HG02623 (cell line): Measurements from ENCODE around the gene RFLNA.
"Not testable (repeated sequence)": the region's sequence is repeated elsewhere in the genome, so short reads cannot be mapped to it uniquely, and the experiment has no call there.

Experiments
- ATAC-seq: cut with Tn5 transposase; IDR thresholded peaks from one replicate; pipeline ENCODE4 v1.9.1; 2021; ENCODE audit warnings: moderate library complexity; ENCODE audit not compliant: unreplicated experiment

The RFLNA gene

GRCh38 chr12:124281309-124281708 lies 13.6 kb upstream of the RFLNA start:
- ATAC-seq = no peak

DNA sequence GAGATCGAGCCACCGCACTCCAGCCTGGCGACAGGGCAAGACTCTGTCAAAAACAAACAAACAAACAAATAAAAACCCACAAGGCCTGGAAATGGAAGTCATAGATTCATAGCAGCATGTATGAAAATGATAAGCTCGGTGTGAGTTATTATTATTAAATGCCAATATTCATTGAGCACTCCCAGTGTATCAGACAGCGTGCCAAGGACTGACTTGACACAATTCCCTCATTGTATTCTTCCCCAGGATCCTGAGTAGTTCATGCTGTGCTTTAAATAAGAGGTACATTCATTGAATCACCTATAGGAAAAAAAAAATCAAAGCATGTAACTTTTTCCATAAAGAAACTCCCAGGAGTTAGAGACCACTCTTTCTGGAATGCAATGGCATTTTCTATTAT lies 12.6 kb upstream of the RFLNA start:
- ATAC-seq = no peak

DNA sequence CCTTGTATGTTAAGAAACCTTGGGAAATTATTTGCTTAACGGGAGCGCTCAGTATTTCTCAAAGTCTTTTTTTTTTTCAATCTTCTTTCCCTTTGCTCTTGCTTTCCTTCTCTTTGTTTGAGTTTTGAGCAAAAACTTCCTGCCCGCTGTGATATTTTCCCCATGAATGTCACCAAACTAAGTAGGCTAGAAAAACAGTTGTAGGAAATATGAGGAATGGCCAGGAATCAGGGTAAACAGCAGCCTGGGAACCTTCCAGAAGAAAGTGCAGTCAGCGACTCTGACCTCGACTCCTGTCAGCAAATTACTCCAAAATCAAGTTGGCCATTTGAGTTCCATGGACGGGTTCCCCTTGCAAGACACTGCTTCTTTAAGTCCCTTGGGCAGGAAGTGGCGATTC lies 11.6 kb upstream of the RFLNA start:
- no peak for ATAC-seq

- no peak for ATAC-seq
Measured at GRCh38 chr12:124284368-124284767, 10.5 kb upstream of the RFLNA start.

DNA sequence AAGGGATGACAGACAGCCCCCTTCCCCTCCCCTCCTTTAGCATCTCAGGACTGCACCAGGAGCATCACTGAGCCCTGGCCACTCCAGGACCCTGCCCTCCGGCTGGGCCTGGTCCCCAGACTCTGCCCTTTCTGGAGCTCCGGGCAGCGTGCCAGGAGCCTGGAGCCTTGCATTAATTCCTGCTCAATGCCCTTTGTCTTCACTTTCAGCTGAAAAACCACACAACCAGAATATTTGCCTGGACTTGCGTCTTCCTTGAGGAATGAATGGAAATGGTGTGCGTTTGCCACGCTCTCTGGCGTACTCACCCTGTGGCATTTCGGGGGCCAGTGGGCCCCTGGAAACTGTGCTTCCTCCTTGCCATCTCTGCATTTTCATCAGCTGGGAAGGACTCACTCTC lies 8.5 kb upstream of the RFLNA start:
- no peak for ATAC-seq

DNA sequence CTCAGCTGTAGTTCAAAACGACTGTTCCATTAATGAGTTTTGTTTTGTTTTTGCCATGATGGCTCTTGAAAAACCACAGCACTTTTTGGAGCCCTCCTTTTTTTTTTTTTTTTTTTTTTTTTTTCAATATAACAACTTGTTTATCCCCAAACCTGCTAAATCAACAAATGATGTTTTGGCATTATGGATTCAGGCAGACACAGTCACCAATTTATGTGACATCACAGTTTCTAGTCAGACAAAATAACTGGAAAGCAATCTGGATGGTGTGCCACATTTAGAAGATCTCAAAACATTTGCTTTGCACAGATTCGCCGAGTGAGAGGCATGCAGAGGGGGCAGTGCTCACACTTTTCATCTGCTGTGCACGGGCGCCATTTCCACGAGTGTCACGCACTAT lies 7.9 kb upstream of the RFLNA start:
- no peak for ATAC-seq

- no peak for ATAC-seq
Measured at GRCh38 chr12:124289634-124290600, 5.0 kb upstream of the RFLNA start.

GRCh38 chr12:124292385-124292784 lies 2.5 kb upstream of the RFLNA start:
- ATAC-seq = no peak

DNA sequence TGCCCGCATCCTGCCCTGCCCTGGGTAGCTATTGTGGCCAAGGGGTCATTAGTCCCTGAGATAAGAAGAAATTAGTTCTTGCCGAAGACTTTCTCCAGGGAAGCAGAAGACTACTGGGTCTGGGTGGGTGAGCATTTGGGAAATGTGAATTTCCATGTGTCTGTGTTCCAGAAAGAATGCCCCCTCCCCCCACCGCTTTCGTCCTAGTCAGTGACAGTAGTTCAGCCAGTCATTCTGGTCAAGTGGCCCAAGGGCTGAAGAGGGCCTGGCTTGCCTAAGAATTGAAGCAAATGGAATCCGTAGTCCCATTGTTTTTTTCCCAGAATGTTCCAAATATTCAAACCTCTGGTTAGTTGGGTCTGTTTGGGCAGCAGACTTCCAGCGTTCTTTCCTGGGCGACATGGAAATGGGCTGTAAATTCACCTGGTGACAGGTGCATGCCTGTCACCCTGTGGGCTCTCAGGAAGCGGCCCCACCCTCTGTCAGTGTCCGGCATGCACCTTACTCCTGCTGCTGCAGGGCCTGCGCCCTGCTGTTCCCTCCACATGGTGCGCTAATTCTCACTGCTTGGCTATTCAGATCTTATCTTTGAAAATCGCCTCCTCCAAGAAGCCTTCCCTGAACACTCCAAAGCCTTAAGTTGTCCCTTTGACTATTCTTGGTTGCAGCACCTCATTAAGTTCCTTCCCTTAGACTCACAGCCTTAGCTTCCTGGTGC lies 1.4 kb upstream of the RFLNA start:
- no peak for ATAC-seq

DNA sequence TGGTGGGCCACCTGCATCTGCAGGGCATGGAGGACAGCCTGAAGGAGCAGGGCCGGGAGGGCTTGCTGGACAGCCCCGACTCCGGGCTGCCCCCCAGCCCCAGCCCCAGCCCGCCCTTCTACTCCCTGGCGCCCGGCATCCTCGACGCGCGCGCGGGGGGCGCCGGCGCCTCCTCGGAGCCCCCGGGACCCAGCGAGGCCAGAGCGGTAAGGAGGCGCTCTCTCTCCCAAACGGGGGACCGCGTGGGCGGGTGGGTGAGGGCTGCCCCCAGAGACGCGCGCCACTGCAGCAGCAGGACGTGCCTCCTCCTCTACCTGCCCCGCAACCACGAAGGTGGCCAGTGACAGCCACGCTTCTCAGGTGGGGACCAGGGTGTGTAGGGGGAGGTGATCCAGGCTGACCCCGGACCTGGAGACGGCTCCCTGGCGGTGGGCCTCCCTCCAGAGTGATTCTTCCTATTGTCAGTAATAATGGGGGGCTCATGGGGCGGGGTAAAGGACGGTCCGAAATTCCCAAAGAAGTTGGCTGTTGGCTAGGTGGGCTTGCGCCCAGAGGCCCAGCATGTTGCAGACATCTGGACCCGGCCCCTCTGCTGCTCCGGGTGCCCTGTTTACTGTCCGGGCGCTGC lies 652 bp downstream of the RFLNA start:
- no peak for ATAC-seq

DNA sequence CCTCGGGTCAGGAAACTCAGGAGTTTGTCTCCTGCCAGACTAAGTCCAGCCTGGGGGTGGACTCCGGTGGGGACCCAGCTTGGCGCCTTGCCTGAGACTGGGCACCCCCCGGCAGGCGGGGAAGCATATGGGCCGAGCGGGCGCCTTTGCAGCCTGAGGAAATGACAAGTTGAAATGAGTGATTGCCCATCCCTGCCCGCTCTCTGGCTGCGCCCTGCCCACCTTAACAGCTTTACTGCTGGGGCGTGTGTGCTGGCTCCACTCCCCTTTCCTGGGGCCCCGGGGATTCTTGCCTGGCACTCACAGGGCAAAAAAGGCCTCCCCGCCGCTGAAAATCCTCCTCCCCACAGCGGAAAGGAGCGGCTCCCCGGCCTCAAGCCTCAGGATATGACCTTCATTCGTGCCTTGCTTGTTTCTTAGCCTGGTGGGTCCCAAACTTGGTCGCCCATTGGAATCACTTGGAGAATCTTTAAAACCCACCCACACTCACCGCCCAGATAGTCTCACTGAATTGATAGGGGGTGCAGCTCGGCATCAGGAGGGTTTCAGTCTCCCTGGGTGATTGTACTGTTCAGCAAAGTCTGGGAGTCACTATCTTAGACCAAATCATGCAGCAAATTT lies 1.5 kb downstream of the RFLNA start:
- ATAC-seq = no peak

DNA sequence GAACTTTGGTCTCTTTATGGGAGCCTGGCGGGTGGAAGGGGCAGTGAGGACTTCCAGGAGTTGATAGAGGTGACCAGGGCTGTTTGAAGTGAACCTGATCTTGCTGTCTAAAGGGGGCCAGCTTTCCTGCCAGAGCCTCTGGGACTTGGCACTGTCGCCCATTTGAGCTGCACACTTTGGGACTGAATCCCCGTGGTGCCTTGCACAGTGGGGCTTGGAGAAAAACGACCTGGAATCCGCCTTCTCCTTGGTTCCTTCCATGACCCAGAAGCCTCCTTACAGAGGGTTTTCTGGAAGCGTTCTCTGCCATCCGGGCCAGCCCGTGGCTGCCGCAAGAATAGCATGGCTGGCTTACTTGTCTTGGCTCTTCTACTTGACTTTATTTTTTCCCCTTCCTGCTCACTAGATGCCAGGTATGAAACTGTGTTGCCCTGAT lies 2.0 kb downstream of the RFLNA start:
- no peak for ATAC-seq

DNA sequence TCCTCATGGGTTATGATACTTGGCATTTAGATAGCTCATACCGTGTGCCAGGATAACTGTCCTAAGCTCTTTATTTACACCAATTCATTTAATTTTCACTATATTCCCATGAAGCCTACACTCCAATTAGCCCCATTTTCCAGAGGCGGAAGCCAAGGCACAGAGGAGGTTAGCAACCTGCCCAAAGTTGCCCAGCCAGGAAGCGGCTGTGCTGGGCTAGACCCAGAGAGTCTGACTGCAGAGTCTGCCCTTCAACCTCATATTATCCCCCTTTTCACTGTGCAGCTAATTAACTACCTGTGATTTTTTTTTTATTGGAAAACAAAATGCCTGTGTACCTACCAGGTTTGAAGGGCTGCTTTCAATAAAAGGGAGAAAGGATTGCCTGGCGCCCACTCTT lies 2.5 kb downstream of the RFLNA start:
- no peak for ATAC-seq

- no peak for ATAC-seq
Measured at GRCh38 chr12:124297856-124298255, 3.0 kb downstream of the RFLNA start.

GRCh38 chr12:124298685-124299410 lies 4.0 kb downstream of the RFLNA start:
- no peak for ATAC-seq

DNA sequence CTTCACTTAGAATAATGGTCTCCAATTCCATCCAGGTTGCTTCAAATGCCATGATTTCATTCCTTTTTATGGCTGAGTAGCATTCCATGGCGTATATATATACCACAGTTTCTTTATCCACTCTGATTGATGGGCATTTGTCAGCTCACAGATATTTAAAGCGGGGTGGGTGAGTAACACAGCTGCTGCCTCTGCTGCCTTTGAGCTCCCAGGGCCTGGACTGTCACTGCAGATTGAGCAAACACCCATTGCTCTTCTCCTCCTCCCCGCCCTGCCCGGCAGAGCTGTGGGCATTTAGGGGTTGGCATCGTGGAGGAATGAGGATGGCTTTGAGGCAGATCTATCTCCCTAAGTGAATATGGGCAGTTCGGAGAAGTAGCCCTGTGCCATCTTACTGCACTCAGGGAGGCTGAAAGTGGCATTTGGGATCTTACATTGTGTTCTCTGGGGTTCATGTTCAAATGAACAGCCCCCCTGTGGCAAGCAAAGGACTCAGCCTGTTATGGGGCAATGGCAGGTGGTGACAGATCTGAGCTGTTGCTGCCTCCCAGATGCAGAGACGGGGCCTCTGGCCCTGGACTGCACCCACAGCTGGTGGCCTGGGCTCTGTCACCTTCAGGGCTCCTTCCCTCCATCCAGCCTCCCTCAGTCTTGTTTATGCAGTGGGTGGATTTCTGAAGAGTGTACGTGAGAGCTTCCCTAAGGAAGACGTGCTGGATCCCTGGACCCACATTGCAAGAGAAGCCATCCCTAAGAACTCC lies 4.9 kb downstream of the RFLNA start:
- ATAC-seq = no peak

GRCh38 chr12:124300657-124301056 lies 5.8 kb downstream of the RFLNA start:
- not testable (repeated sequence) for ATAC-seq

GRCh38 chr12:124301084-124301654 lies 6.3 kb downstream of the RFLNA start:
- ATAC-seq = no peak

- no peak for ATAC-seq
Measured at GRCh38 chr12:124302241-124302806, 7.4 kb downstream of the RFLNA start.
